Spleen (tissue), 7 donors: ENCODE results near the gene SIN3B.

Experiments
- CTCF ChIP-seq, 11 experiments: fragments of 200-600 bp in 7 of 11; fragments of 450-650 bp in 4 of 11; sonication (generic) in 4 of 11; IDR thresholded peaks in 8 of 11; conservative IDR thresholded peaks in 3 of 11; 1 replicate in 7 of 11; 2 replicates in 4 of 11; pipeline versions ENCODE4 v1.4.0 to v1.8.0; 2016 to 2021; ENCODE audit warnings: antibody characterized with exemption in 11 of 11, inconsistent platforms in 4 of 11, mild to moderate bottlenecking in 1 of 11
- POLR2AphosphoS5 ChIP-seq, 3 donors: sonication (generic); formaldehyde crosslinking; IDR thresholded peaks; one replicate each; pipeline ENCODE4 v1.5.1; 2017; ENCODE audit warnings: antibody characterized with exemption in 3 of 3
- donor health status: DM: no; HTN: no; CAD: no; lungs with moderate emphysema.
- donor health status: DM: no; HTN: no; CAD: no.
- donor health status: DM: no; HTN: no; CAD: no.

DNA sequence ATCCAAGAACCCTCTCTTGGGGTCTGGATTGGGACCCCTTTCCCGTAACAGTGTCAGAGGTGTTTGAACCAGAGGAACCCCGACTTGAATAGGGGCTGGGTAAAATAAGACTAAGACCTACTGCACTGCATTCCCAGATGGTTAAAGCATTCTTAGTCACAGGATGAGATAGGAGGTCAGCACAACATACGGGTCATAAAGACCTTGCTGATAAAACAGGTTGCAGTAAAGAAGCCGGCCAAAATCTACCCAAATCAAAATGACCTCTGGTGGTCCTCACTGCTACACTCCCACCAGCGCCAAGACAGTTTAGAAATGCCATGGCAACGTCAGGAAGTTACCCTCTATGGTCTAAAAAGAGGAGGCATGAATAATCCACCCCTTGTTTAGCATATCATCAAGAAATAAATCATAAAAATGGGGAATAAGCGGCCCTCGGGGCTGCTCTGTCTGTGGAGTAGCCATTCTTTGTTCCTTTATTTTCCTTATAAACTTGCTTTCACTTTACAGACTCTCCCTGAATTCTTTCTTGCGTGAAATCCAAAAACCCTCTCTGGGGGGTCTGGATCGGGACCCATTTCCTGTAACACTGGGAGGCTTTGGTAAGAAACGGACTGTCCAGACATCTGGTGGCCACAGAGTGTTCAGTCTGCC is 4.4 kb upstream of the SIN3B start:
- TF ChIP-seq CTCF (IDR thresholded peaks at IDR 0.05 in 8 of 11, conservative IDR thresholded peaks at IDR 0.05 in 3 of 11) (no peak), POLR2AphosphoS5 (IDR thresholded peaks at IDR 0.05) (no peak)
